Heart right ventricle (tissue), 16 donors: ENCODE data around the gene LAMA2. TPM values are rescaled to one million over a fixed set of nuclear protein-coding genes. Genes with fewer than 3 reads are reported as not detected.
"Not testable (repeated sequence)": the region's sequence is repeated elsewhere in the genome, so short reads cannot be mapped to it uniquely, and the experiment has no call there.

Experiments used
- ATAC-seq, 8 donors: fragments of 200-7000 bp; cut with Tn5 transposase; one replicate each; pipeline ENCODE4 v1.9.1; 2020; ENCODE audit warnings: mild to moderate bottlenecking in 8 of 8, moderate library complexity in 8 of 8, moderate number of reproducible peaks in 1 of 8
- DNase-seq, 2 donors: peaks; one replicate each; pipeline ENCODE4 v3.0.0-alpha.2; 2020
- H3K27ac ChIP-seq, 10 donors: fragments of 200-600 bp; sonication (generic) in 2 of 10; one replicate each; pipeline versions ENCODE4 v1.5.0 to v1.8.0; 2020 to 2022; ENCODE audit warnings: mild to moderate bottlenecking in 3 of 10
- H3K27me3 ChIP-seq, 7 donors: fragments of 200-600 bp; one replicate each; pipeline ENCODE4 v1.8.0; 2021 to 2022; ENCODE audit warnings: mild to moderate bottlenecking in 2 of 7
- H3K36me3 ChIP-seq, 9 donors: fragments of 200-600 bp; sonication (generic) in 1 of 9; one replicate each; pipeline versions ENCODE4 v1.5.0 to v1.8.0; 2020 to 2022; ENCODE audit warnings: mild to moderate bottlenecking in 2 of 9
- H3K4me1 ChIP-seq, 9 donors: fragments of 200-600 bp; sonication (generic) in 1 of 9; one replicate each; pipeline versions ENCODE4 v1.5.0 to v1.8.0; 2020 to 2022; ENCODE audit warnings: mild to moderate bottlenecking in 4 of 9
- H3K4me3 ChIP-seq, 10 donors: fragments of 200-600 bp; sonication (generic) in 2 of 10; one replicate each; pipeline versions ENCODE4 v1.5.0 to v1.8.0; 2020 to 2022; ENCODE audit warnings: mild to moderate bottlenecking in 7 of 10, moderate library complexity in 2 of 10
- H3K9me3 ChIP-seq, 11 donors: fragments of 200-600 bp in 10 of 11; sonication (generic) in 2 of 11; one replicate each; pipeline versions ENCODE4 v1.5.0 to v1.8.0; 2013 to 2022; ENCODE audit warnings: mild to moderate bottlenecking in 2 of 11, control low read depth in 1 of 11, moderate library complexity in 1 of 11
- CTCF ChIP-seq, 9 donors: fragments of 200-600 bp; sonication (generic) in 2 of 9; IDR thresholded peaks; one replicate each; pipeline versions ENCODE4 v1.5.0 to v1.8.0; 2021 to 2022; ENCODE audit warnings: antibody characterized with exemption in 9 of 9, mild to moderate bottlenecking in 5 of 9, moderate library complexity in 1 of 9
- WGBS, 2 donors: extraction: QIAGEN DNeasy Blood & Tissue Kit; methylation state at CpG; one replicate each; pipeline ENCODE4 v1.1.7; 2013; ENCODE audit warnings: inconsistent platforms in 1 of 2; 5-methylcytosine and 5-hydroxymethylcytosine counted together
- intact Hi-C, 10 donors: fragments of 100-400 bp; cut with DNase I; formaldehyde crosslinking; loops; one replicate each; pipeline versions ENCODE4 v1.11.1 to v1.14.2; 2022
- polyA plus RNA-seq, 2 donors: library from polyadenylated mRNA; stranded (reverse); fragments of 200-250 nt; gene quantifications; one replicate each; pipeline ENCODE4 v1.2.3, GENCODE V29; 2013
- total RNA-seq, 10 donors: library from RNA; stranded (reverse); fragmentation: NEBNext Ultra II Directional in 3 of 10; extraction: Animal tissue kit (Norgen Biotek cat#: 25700) in 3 of 10; gene quantifications; one replicate each; pipeline versions ENCODE4 v1.2.1 to v1.2.4, GENCODE V29; 2021 to 2023
- donor health status: Arrhythmogenic right ventricular cardiomyopathy.
- donor health status: ischemic (EF 13 %, LVEDD 7.1; RV severe dilation, severe dysfunction).
- donor health status: healthy with polysubstance abuse.
- donor health status: DM: no; HTN: yes; CAD: no.
- donor health status: DM: no; HTN: no; CAD: no.
- donor health status: ischemic (EF 25% LVEDD 6.9; RV normal size, moderate dysfunction).
- donor health status: ischemic (EF 25% LVEDD 5.7; RV mildly dilated, moderate dysfunction).
- donor health status: healthy.
- donor health status: DM: yes; HTN: yes; CAD: no.
- donor health status: Ischemic cardiomyopathy.
- donor health status: ischemic (EF 35%, LVEDD 5.7; RV mildly dilated, moderate dysfunction).
- donor health status: nonischemic (EF 11% LVEDD 7.7; RV severe dilation, severe dysfunction).
- donor health status: DM: yes; HTN: yes; CAD: no.
- donor health status: PGD.
- donor health status: ischemic (EF 29% LVEDD 5.4; RV normal size, mild dysfunction).
- donor health status: nonischemic (EF 23%, LVEDD 6.1; RV moderate dilation, normal function).

LAMA2 gene
- total and polyA plus RNA-seq, 12 donors = 31.1 to 293 (median 223) TPM

- no peaks in the 10 kb centered on the region for H3K9me3 ChIP-seq
- no peak for TF ChIP-seq CTCF (IDR thresholded peaks at IDR 0.05)
- no peak overlapping the region for H3K27ac ChIP-seq
- intact Hi-C loops = no loop called here
- H3K36me3 ChIP-seq = peaks cover 0 to 92% (median 34%) of the 10 kb centered on the region in 9 donors
- H3K27me3 ChIP-seq = no peaks in the 10 kb centered on the region
- peaks cover 0 to 5% (median 0%) of the 10 kb centered on the region in 9 donors for H3K4me1 ChIP-seq
- ATAC-seq = no peak
- no peak for DNase-seq
- WGBS, 2 donors = 51 to 57% methylated on average over 4 of the region's 4 CpGs
- no peak overlapping the region for H3K4me3 ChIP-seq
These were observed 270.3 kb downstream of the LAMA2 start for GRCh38 chr6:129153257-129153656.

GRCh38 chr6:129159242-129159641 is 276.3 kb downstream of the LAMA2 start:
- H3K27me3 ChIP-seq, intact Hi-C loops, H3K27ac ChIP-seq, DNase-seq, H3K9me3 ChIP-seq, H3K4me3 ChIP-seq: not testable (repeated sequence)
- H3K4me1 ChIP-seq = peaks cover 0 to 14% (median 0%) of the 10 kb centered on the region in 9 donors
- peaks cover 0 to 77% (median 14%) of the 10 kb centered on the region in 9 donors for H3K36me3 ChIP-seq
- WGBS, 2 donors = 90 to 94% methylated on average over 17 of the region's 17 CpGs
- ATAC-seq = peak in 3 of 8 donors; percentile 28 to 31 (median 29)

- DNase-seq (no peak), ATAC-seq (peak in 3 of 8 donors; percentile 21 to 53 (median 22))
- 35 to 56% methylated on average over 1 of the region's 1 CpG for WGBS, 2 donors
- Histone ChIP-seq H3K27ac (peak overlapping the region in 3 of 10 donors; percentile 21 to 54 (median 38)), H3K27me3 (no peaks in the 10 kb centered on the region), H3K4me1 (peaks cover 0 to 14% (median 0%) of the 10 kb centered on the region in 9 donors), H3K9me3 (no peaks in the 10 kb centered on the region), H3K36me3 (peaks cover 0 to 75% (median 17%) of the 10 kb centered on the region in 9 donors), H3K4me3 (no peak overlapping the region)
- intact Hi-C loops = no loop called here
- no peak for TF ChIP-seq CTCF (IDR thresholded peaks at IDR 0.05)
These were observed 279.7 kb downstream of the LAMA2 start for GRCh38 chr6:129162605-129163004.

GRCh38 chr6:129163551-129163950 is 280.6 kb downstream of the LAMA2 start:
- no peak overlapping the region for H3K4me3 ChIP-seq
- H3K9me3 ChIP-seq = no peaks in the 10 kb centered on the region
- DNase-seq (no peak), ATAC-seq (peak in 1 of 8 donors; percentile 33)
- WGBS, 2 donors = 92 to 97% methylated on average over 2 of the region's 2 CpGs
- H3K27me3 ChIP-seq = no peaks in the 10 kb centered on the region
- peaks cover 0 to 75% (median 15%) of the 10 kb centered on the region in 9 donors for H3K36me3 ChIP-seq
- intact Hi-C loops = no loop called here
- no peak for TF ChIP-seq CTCF (IDR thresholded peaks at IDR 0.05)
- H3K4me1 ChIP-seq = peaks cover 0 to 14% (median 0%) of the 10 kb centered on the region in 9 donors
- H3K27ac ChIP-seq = no peak overlapping the region

GRCh38 chr6:129164032-129164431 is 281.1 kb downstream of the LAMA2 start:
- intact Hi-C loops = no loop called here
- no peaks in the 10 kb centered on the region for H3K27me3 ChIP-seq
- H3K27ac ChIP-seq = no peak overlapping the region
- peaks cover 0 to 70% (median 11%) of the 10 kb centered on the region in 9 donors for H3K36me3 ChIP-seq
- 91 to 95% methylated on average over 3 of the region's 3 CpGs for WGBS, 2 donors
- no peak overlapping the region for H3K4me3 ChIP-seq
- no peaks in the 10 kb centered on the region for H3K9me3 ChIP-seq
- DNase-seq (no peak), ATAC-seq (peak in 1 of 8 donors; percentile 26)
- TF ChIP-seq CTCF (IDR thresholded peaks at IDR 0.05) = no peak
- peaks cover 0 to 14% (median 0%) of the 10 kb centered on the region in 9 donors for H3K4me1 ChIP-seq

- peak in 1 of 2 donors; percentile 10 for DNase-seq
- WGBS, 2 donors = 47 to 54% methylated on average over 20 of the region's 20 CpGs
- intact Hi-C loops, H3K27me3 ChIP-seq, H3K4me1 ChIP-seq, H3K9me3 ChIP-seq, ATAC-seq: not testable (repeated sequence)
- H3K36me3 ChIP-seq = peaks cover 0 to 26% (median 0%) of the 10 kb centered on the region in 9 donors
- H3K27ac ChIP-seq = peak overlapping the region in 1 of 10 donors; percentile 40
- peak overlapping the region in 9 of 10 donors; percentile 11 to 39 (median 24) for H3K4me3 ChIP-seq
These were observed 289.5 kb downstream of the LAMA2 start for GRCh38 chr6:129172279-129172995.
